Common myeloid progenitor, CD34-positive (primary cell): ENCODE data around the gene GK2.

Experiments
- CTCF ChIA-PET: fragments of 350-600 bp; sonication (Branson Sonifier 250); formaldehyde crosslinking; loops from one replicate; lab custom pipeline; 2021; ENCODE audit warnings: antibody characterized with exemption; lab: Charles Lee
- POLR2A ChIA-PET: fragments of 350-600 bp; sonication (Branson Sonifier 250); formaldehyde crosslinking; loops from one replicate; lab custom pipeline; 2021; ENCODE audit warnings: antibody characterized with exemption; lab: Charles Lee
- DNase-seq, 3 donors: peaks; one replicate each; pipeline versions ENCODE4 v3.0.0 to v3.0.0-alpha.2; 2013
- H3K27ac ChIP-seq, 2 experiments: 1 replicate in 1 of 2; 2 replicates in 1 of 2; pipeline ENCODE4 v1.7.0; 2013; ENCODE audit warnings: inconsistent platforms in 2 of 2, low read length in 2 of 2, mild to moderate bottlenecking in 2 of 2, low read depth in 1 of 2, moderate library complexity in 1 of 2; ENCODE audit not compliant: severe bottlenecking in 2 of 2, insufficient read depth in 1 of 2, poor library complexity in 1 of 2
- H3K27me3 ChIP-seq, 5 experiments: replicated peaks in 2 of 5; 1 replicate in 3 of 5; 2 replicates in 2 of 5; pipeline versions ENCODE4 v1.6.1 to v1.7.0; 2013; ENCODE audit warnings: low read length in 4 of 5, mild to moderate bottlenecking in 2 of 5, moderate library complexity in 2 of 5, inconsistent platforms in 1 of 5; ENCODE audit not compliant: insufficient read depth in 5 of 5, control insufficient read depth in 4 of 5
- H3K36me3 ChIP-seq, 4 experiments: 1 replicate in 2 of 4; 2 replicates in 2 of 4; pipeline versions ENCODE4 v1.6.1 to v1.7.0; 2013; ENCODE audit warnings: low read length in 3 of 4, control low read depth in 1 of 4, mild to moderate bottlenecking in 1 of 4; ENCODE audit not compliant: control insufficient read depth in 4 of 4, insufficient read depth in 4 of 4
- H3K4me1 ChIP-seq, 4 experiments: 1 replicate in 3 of 4; 2 replicates in 1 of 4; pipeline versions ENCODE4 v1.6.1 to v1.7.1; 2013; ENCODE audit warnings: low read length in 3 of 4, mild to moderate bottlenecking in 3 of 4, control low read depth in 1 of 4, inconsistent platforms in 1 of 4, moderate library complexity in 1 of 4; ENCODE audit not compliant: control insufficient read depth in 4 of 4, insufficient read depth in 4 of 4; ENCODE audit errors: control extremely low read depth in 1 of 4
- H3K4me3 ChIP-seq, 7 experiments: 1 replicate in 4 of 7; 2 replicates in 3 of 7; pipeline versions ENCODE4 v1.5.1 to v1.7.0; 2013; ENCODE audit warnings: mild to moderate bottlenecking in 7 of 7, low read length in 6 of 7, moderate library complexity in 6 of 7, inconsistent platforms in 2 of 7, low read depth in 2 of 7, control low read depth in 1 of 7; ENCODE audit not compliant: insufficient read depth in 4 of 7, control insufficient read depth in 1 of 7; ENCODE audit errors: extremely low read depth in 1 of 7
- H3K9me3 ChIP-seq, 5 experiments: 1 replicate in 4 of 5; 2 replicates in 1 of 5; pipeline versions ENCODE4 v1.6.1 to v1.7.1; 2013; ENCODE audit warnings: low read length in 4 of 5, mild to moderate bottlenecking in 2 of 5, inconsistent platforms in 1 of 5, low read depth in 1 of 5, moderate library complexity in 1 of 5; ENCODE audit not compliant: control insufficient read depth in 4 of 5, insufficient read depth in 2 of 5; ENCODE audit errors: control extremely low read depth in 1 of 5
- WGBS: methylation state at CpG from one replicate; pipeline ENCODE4 v1.1.5; 2013; ENCODE audit not compliant: insufficient coverage; 5-methylcytosine and 5-hydroxymethylcytosine counted together

GK2 gene

GRCh38 chr4:79439489-79439888, 31.5 kb upstream of the GK2 start:
- no peaks in the 10 kb centered on the region for H3K9me3 ChIP-seq
- CTCF ChIA-PET = no interaction called here
- no peaks in the 10 kb centered on the region for H3K36me3 ChIP-seq
- H3K4me3 ChIP-seq = no peak overlapping the region
- no peak overlapping the region for H3K27ac ChIP-seq
- H3K4me1 ChIP-seq = no peaks in the 10 kb centered on the region
- POLR2A ChIA-PET = no interaction called here
- WGBS = no CpG with 5 or more reads among the region's 1 CpG
- no peak for DNase-seq
- no peaks in the 10 kb centered on the region for H3K27me3 ChIP-seq

- no peak for DNase-seq
- H3K36me3 ChIP-seq = no peaks in the 10 kb centered on the region
- no peaks in the 10 kb centered on the region for H3K9me3 ChIP-seq
- WGBS = 100% methylated on average over 1 of the region's 1 CpG
- H3K4me3 ChIP-seq = no peak overlapping the region
- no peaks in the 10 kb centered on the region for H3K4me1 ChIP-seq
- no peaks in the 10 kb centered on the region for H3K27me3 ChIP-seq
- no peak overlapping the region for H3K27ac ChIP-seq
- ChIA-PET CTCF (interaction anchor here (1.1 kb wide), 1 partner anchor 9 kb away, joined by 3 read pairs; no protein-coding TSS in a partner anchor), POLR2A (no interaction called here)
Measured at GRCh38 chr4:79431839-79432238, 23.8 kb upstream of the GK2 start.

- ChIA-PET POLR2A (no interaction called here), CTCF (no interaction called here)
- no peaks in the 10 kb centered on the region for H3K9me3 ChIP-seq
- 100% methylated on average over 2 of the region's 2 CpGs for WGBS
- no peaks in the 10 kb centered on the region for H3K27me3 ChIP-seq
- H3K4me3 ChIP-seq = no peak overlapping the region
- no peak for DNase-seq
- H3K27ac ChIP-seq = no peak overlapping the region
- no peaks in the 10 kb centered on the region for H3K36me3 ChIP-seq
- H3K4me1 ChIP-seq = no peaks in the 10 kb centered on the region
Measured at GRCh38 chr4:79429113-79429903, 21.3 kb upstream of the GK2 start.

GRCh38 chr4:79426989-79427388, 19.0 kb upstream of the GK2 start:
- ChIA-PET CTCF (no interaction called here), POLR2A (no interaction called here)

GRCh38 chr4:79425586-79425985, 17.6 kb upstream of the GK2 start:
- no CpG with 5 or more reads among the region's 1 CpG for WGBS
- H3K4me3 ChIP-seq = no peak overlapping the region
- ChIA-PET POLR2A (no interaction called here), CTCF (interaction anchor here (0.6 kb wide), 1 partner anchor 784 kb away, joined by 3 read pairs; no protein-coding TSS in a partner anchor)
- no peak overlapping the region for H3K27ac ChIP-seq
- no peak for DNase-seq
- peaks cover 0 to 4% (median 0%) of the 10 kb centered on the region in 5 experiments for H3K9me3 ChIP-seq
- no peaks in the 10 kb centered on the region for H3K27me3 ChIP-seq
- H3K4me1 ChIP-seq = no peaks in the 10 kb centered on the region
- H3K36me3 ChIP-seq = no peaks in the 10 kb centered on the region

More at GRCh38 chr4:79426989-79427388, 19.0 kb upstream of the GK2 start:
- Histone ChIP-seq H3K27ac (no peak overlapping the region), H3K9me3 (no peaks in the 10 kb centered on the region), H3K36me3 (no peaks in the 10 kb centered on the region), H3K4me3 (no peak overlapping the region), H3K4me1 (no peaks in the 10 kb centered on the region), H3K27me3 (no peaks in the 10 kb centered on the region)
- DNase-seq = no peak

GRCh38 chr4:79421483-79421882, 13.5 kb upstream of the GK2 start:
- Histone ChIP-seq H3K4me1 (no peaks in the 10 kb centered on the region), H3K4me3 (no peak overlapping the region), H3K27ac (no peak overlapping the region), H3K27me3 (no peaks in the 10 kb centered on the region), H3K36me3 (no peaks in the 10 kb centered on the region), H3K9me3 (peaks cover 0 to 11% (median 0%) of the 10 kb centered on the region in 5 experiments)
- POLR2A ChIA-PET = no interaction called here
- CTCF ChIA-PET = no interaction called here
- 0% methylated on average over 1 of the region's 2 CpGs for WGBS
- DNase-seq = peak in 2 of 3 donors; percentile 58 to 69

- Histone ChIP-seq H3K4me3 (no peak overlapping the region), H3K4me1 (no peaks in the 10 kb centered on the region), H3K27ac (no peak overlapping the region), H3K36me3 (no peaks in the 10 kb centered on the region), H3K9me3 (no peaks in the 10 kb centered on the region), H3K27me3 (no peaks in the 10 kb centered on the region)
- CTCF ChIA-PET = no interaction called here
- POLR2A ChIA-PET = no interaction called here
- WGBS = 88% methylated on average over 1 of the region's 3 CpGs
- DNase-seq = no peak
Measured at GRCh38 chr4:79413886-79414285, 5.9 kb upstream of the GK2 start.
